ENCODE measurements around the gene ZBTB25.

ZBTB25 gene

DNA sequence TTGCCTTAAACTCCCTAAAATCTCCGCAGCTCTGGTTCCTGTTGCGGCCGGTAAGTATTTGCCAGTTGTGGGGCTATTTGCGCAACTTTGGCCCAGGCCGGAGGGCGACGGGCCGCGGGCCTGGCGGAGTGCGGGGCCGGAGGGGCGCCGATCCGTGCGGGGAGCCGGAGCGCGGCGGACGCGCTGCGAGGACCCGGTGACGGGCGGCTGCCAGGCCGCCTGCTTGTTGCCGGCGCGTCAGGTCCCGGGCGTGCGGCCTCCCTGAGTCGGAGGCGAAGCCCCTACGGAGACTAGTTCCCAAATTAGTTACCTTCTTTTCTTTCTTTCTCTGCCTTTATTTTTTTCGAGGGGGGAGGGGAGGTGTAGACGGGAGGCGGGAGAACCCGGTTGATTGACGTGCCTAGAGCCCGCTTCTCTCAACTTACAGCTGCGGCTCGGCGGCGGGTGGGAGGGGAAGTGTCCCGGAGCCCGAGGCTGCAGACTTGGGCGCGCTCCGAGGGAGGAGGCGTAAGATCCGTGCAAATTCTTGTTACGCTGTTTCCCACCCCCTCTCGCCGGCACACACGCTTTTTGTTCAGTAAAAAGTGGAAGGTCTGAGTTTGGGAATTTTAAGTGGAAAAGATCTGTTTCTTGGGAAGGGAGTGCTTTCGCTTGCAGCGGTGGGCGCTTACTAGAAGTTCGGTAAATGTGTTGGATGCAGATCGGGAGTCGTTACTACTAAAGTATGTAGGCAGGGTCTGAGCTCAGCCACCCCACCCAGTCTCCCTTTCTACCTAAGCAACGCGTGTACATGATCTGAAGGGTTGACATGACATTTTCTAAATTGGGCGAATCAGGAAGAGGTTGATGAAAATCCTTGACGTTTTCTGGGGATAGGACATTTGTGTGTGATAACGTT lies 1.5 kb upstream of the ZBTB25 start:
- no peaks in the 10 kb centered on the region for H4K20me1 ChIP-seq (ENCODE audit: insufficient read depth, low read length)
- peak overlapping the region; percentile 75 for H3K4me2 ChIP-seq (ENCODE audit: low read length)
- no peak overlapping the region for H2AFZ ChIP-seq (ENCODE audit: low read length)
- no peaks in the 10 kb centered on the region for H3K27me3 ChIP-seq (ENCODE audit: insufficient read depth, low read length)
- peak overlapping the region; percentile 96 for H3K27ac ChIP-seq (ENCODE audit: low read depth, low read length, poor library complexity, severe bottlenecking)
- peaks cover 68% of the 10 kb centered on the region for H3K4me1 ChIP-seq (ENCODE audit: insufficient read depth, low read length, severe bottlenecking)
- peaks cover 2% of the 10 kb centered on the region; the same call in 1 of the 2 replicates for H3F3A ChIP-seq (ENCODE audit: insufficient read depth, low read length)
- peak overlapping the region; percentile 95 for H3K9ac ChIP-seq (ENCODE audit: low read length)
- H3K36me3 ChIP-seq (ENCODE audit: insufficient read depth, low read length), result no peaks in the 10 kb centered on the region
- no peaks in the 10 kb centered on the region for H3K9me2 ChIP-seq (ENCODE audit: low read depth, low read length)
- H3K4me3 ChIP-seq (ENCODE audit: low read depth, low read length, poor library complexity, severe bottlenecking), result peak overlapping the region; percentile 86
- TF ChIP-seq EZH2 (IDR thresholded peaks at IDR 0.05; ENCODE audit: borderline replicate concordance, low read length), result no peak
- no peak for TF ChIP-seq CTCF (IDR thresholded peaks at IDR 0.05; ENCODE audit: low read length)
- peaks cover 72% of the 10 kb centered on the region for H3K79me2 ChIP-seq (ENCODE audit: insufficient read depth, low read length)
- H3K9me3 ChIP-seq (ENCODE audit: low read length), result no peaks in the 10 kb centered on the region

- peak within 1 kb of the TSS; percentile 75 for H3K4me2 ChIP-seq (ENCODE audit: low read length)
- no peak for TF ChIP-seq CTCF (IDR thresholded peaks at IDR 0.05; ENCODE audit: low read length)
- TF ChIP-seq EZH2 (IDR thresholded peaks at IDR 0.05; ENCODE audit: borderline replicate concordance, low read length), result no peak
- H3K9me2 ChIP-seq (ENCODE audit: low read depth, low read length), result no peaks in the 10 kb centered on the region
- peaks cover 74% of the 10 kb centered on the region for H3K79me2 ChIP-seq (ENCODE audit: insufficient read depth, low read length)
- no peak within 1 kb of the TSS for H2AFZ ChIP-seq (ENCODE audit: low read length)
- H3K4me1 ChIP-seq (ENCODE audit: insufficient read depth, low read length, severe bottlenecking), result peaks cover 66% of the 10 kb centered on the region
- no peaks in the 10 kb centered on the region for H3F3A ChIP-seq (ENCODE audit: insufficient read depth, low read length)
- H3K27me3 ChIP-seq (ENCODE audit: insufficient read depth, low read length), result no peaks in the 10 kb centered on the region
- H3K27ac ChIP-seq (ENCODE audit: low read depth, low read length, poor library complexity, severe bottlenecking), result peak within 1 kb of the TSS; percentile 96
- H4K20me1 ChIP-seq (ENCODE audit: insufficient read depth, low read length), result no peaks in the 10 kb centered on the region
- H3K4me3 ChIP-seq (ENCODE audit: low read depth, low read length, poor library complexity, severe bottlenecking), result peak within 1 kb of the TSS; percentile 86
- no peaks in the 10 kb centered on the region for H3K9me3 ChIP-seq (ENCODE audit: low read length)
- peak within 1 kb of the TSS; percentile 95 for H3K9ac ChIP-seq (ENCODE audit: low read length)
- no peaks in the 10 kb centered on the region for H3K36me3 ChIP-seq (ENCODE audit: insufficient read depth, low read length)
These were observed 765 bp upstream of the ZBTB25 start, which contains the start of gene ZBTB1 for GRCh38 chr14:64504310-64504896. Gene ZBTB1, plus strand, starts transcription at chr14:64504770. Its CDS starts 16,735 bp downstream, at chr14:64521505.

- H3K4me3 ChIP-seq (ENCODE audit: low read depth, low read length, poor library complexity, severe bottlenecking), result peak overlapping the region; percentile 86
- peak overlapping the region; percentile 75 for H3K4me2 ChIP-seq (ENCODE audit: low read length)
- H2AFZ ChIP-seq (ENCODE audit: low read length), result no peak overlapping the region
- H3K79me2 ChIP-seq (ENCODE audit: insufficient read depth, low read length), result peaks cover 65% of the 10 kb centered on the region
- H3K9me2 ChIP-seq (ENCODE audit: low read depth, low read length), result no peaks in the 10 kb centered on the region
- peaks cover 54% of the 10 kb centered on the region for H3K4me1 ChIP-seq (ENCODE audit: insufficient read depth, low read length, severe bottlenecking)
- H3K27me3 ChIP-seq (ENCODE audit: insufficient read depth, low read length), result no peaks in the 10 kb centered on the region
- no peaks in the 10 kb centered on the region for H3F3A ChIP-seq (ENCODE audit: insufficient read depth, low read length)
- H3K36me3 ChIP-seq (ENCODE audit: insufficient read depth, low read length), result peaks cover 7% of the 10 kb centered on the region; the same call in 1 of the 2 replicates
- peak overlapping the region; percentile 96 for H3K27ac ChIP-seq (ENCODE audit: low read depth, low read length, poor library complexity, severe bottlenecking)
- H3K9ac ChIP-seq (ENCODE audit: low read length), result peak overlapping the region; percentile 95
- H4K20me1 ChIP-seq (ENCODE audit: insufficient read depth, low read length), result no peaks in the 10 kb centered on the region
- no peaks in the 10 kb centered on the region for H3K9me3 ChIP-seq (ENCODE audit: low read length)
- no peak for TF ChIP-seq CTCF (IDR thresholded peaks at IDR 0.05; ENCODE audit: low read length)
- TF ChIP-seq EZH2 (IDR thresholded peaks at IDR 0.05; ENCODE audit: borderline replicate concordance, low read length), result no peak
These were observed 678 bp downstream of the ZBTB25 start for GRCh38 chr14:64502887-64503433.

Measured in OCI-LY1 (cell line).